Skeletal muscle tissue (tissue), 4 donors: Measurements from ENCODE around the gene PET100. TPM values are rescaled to one million over a fixed set of nuclear protein-coding genes. Genes with fewer than 3 reads are reported as not detected.

Experiments
- H3K27ac ChIP-seq: one replicate; pipeline ENCODE4 v1.7.0; 2013; ENCODE audit warnings: mild to moderate bottlenecking, low read depth, low read length, inconsistent platforms
- H3K27me3 ChIP-seq, 3 donors: one replicate each; pipeline ENCODE4 v1.7.0; 2013; ENCODE audit warnings: low read length in 3 of 3; ENCODE audit not compliant: control insufficient read depth in 3 of 3, insufficient read depth in 3 of 3
- H3K36me3 ChIP-seq, 3 donors: one replicate each; pipeline ENCODE4 v1.7.0; 2013; ENCODE audit warnings: low read length in 3 of 3; ENCODE audit not compliant: control insufficient read depth in 3 of 3, insufficient read depth in 3 of 3
- H3K4me1 ChIP-seq, 3 donors: one replicate each; pipeline ENCODE4 v1.7.0; 2013; ENCODE audit warnings: low read length in 3 of 3, mild to moderate bottlenecking in 3 of 3; ENCODE audit not compliant: control insufficient read depth in 3 of 3, insufficient read depth in 3 of 3
- H3K4me3 ChIP-seq, 3 donors: one replicate each; pipeline ENCODE4 v1.7.0; 2013; ENCODE audit warnings: low read length in 3 of 3
- H3K9ac ChIP-seq, 3 donors: one replicate each; pipeline ENCODE4 v1.7.0; 2013; ENCODE audit warnings: low read length in 3 of 3, mild to moderate bottlenecking in 3 of 3, moderate library complexity in 2 of 3, low read depth in 1 of 3
- H3K9me3 ChIP-seq, 3 donors: one replicate each; pipeline ENCODE4 v1.7.0; 2013; ENCODE audit warnings: low read length in 3 of 3; ENCODE audit not compliant: control insufficient read depth in 3 of 3
- total RNA-seq: library from RNA; depleted of rRNA; stranded (reverse); fragments of >200 nt; gene quantifications from one replicate; pipeline ENCODE4 v1.2.3, GENCODE V29; 2014
- donor health status: Osteomylitis.

PET100 gene
- total RNA-seq, 1 donor from 2014 or later = 44.9 TPM

DNA sequence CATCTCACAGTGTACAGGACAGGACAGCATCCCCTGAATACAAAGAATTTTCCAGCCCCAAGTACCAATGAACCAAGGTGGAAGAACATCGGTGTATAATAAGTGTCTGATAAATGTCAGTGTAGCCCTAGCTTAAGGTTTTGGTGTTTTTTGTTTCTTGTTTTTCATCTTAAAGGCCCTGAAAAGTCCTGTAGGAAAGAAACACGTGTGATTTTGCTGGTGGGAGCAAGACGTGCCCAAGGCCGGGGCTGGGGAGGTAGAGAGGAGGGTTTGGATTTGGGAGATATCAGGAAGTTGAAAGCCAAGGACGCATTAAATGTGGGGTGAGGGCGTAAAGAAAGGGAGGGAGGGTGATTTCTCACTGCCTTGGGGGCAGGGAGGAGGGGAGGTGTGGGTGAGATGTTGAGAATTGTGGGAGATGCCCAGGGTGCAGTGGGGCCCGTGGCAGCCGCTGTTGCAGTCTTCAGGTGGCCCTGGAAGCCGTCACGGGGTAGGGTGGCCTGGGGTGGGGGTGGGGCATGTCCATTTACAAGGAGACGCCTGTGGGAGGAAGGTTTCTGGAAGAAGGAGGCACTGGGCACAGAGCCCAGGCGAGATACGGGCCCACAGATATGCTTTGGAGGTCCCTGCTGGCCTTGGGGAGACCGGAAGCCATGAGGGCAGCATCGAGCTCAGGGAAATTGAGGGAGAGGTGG is 27.2 kb upstream of the PET100 start:
- H3K4me1 ChIP-seq = no peaks in the 10 kb centered on the region
- no peak overlapping the region for H3K27ac ChIP-seq
- no peak overlapping the region for H3K9ac ChIP-seq
- H3K9me3 ChIP-seq = no peaks in the 10 kb centered on the region
- no peak overlapping the region for H3K4me3 ChIP-seq
- H3K27me3 ChIP-seq = peaks cover 21 to 28% (median 26%) of the 10 kb centered on the region in 3 donors
- no peaks in the 10 kb centered on the region for H3K36me3 ChIP-seq

DNA sequence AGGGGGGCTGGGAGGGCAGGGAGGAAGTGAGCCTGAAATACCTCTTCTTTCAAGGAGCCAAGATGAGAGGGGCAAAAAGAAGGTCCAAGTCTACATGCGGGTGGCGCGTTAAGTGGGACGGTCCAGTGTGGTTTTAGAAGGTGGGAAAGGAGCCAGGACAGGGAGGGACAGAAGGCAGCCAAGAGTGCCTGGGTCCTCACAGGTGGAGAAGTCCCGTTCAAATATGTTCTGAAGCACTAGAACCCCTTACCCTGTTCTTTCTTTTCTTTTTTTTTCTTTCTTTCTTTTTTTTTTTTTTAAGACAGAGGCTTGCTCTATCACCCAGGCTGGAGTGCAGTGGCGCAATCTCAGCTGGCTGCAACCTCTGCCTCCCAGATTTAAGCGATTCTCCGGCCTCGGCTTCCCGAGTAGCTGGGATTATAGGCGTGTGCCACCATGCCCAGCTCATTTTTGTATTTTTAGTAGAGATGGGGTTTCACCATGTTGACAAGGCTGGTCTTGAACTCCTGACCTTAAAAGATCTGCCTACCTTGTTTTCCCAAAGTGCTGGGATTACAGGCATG is 26.6 kb upstream of the PET100 start:
- Histone ChIP-seq H3K4me1 (no peaks in the 10 kb centered on the region), H3K27me3 (peaks cover 15 to 22% (median 20%) of the 10 kb centered on the region in 3 donors), H3K9ac (no peak overlapping the region), H3K27ac (no peak overlapping the region), H3K9me3 (no peaks in the 10 kb centered on the region), H3K36me3 (no peaks in the 10 kb centered on the region), H3K4me3 (no peak overlapping the region)

DNA sequence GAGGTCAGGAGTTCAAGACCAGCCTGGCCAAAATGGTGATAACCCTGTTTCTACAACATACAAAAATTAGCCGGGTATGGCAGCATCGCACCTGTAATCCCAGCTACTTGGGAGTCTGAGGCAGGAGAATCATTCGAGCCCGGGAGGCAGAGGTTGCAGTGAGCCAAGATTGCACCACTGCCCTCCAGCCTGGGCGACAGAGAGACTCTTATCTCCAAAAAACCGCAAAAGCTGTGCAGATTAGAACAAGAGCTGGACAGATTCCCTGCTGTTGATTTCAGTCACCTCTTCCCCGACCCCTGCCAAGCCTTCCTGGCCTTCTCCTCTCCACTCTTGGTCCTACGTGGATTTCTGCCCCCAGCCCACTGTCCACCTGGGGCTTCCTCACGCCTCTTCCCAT is 25.7 kb upstream of the PET100 start:
- no peak overlapping the region for H3K4me3 ChIP-seq
- H3K36me3 ChIP-seq = no peaks in the 10 kb centered on the region
- no peak overlapping the region for H3K9ac ChIP-seq
- no peaks in the 10 kb centered on the region for H3K4me1 ChIP-seq
- H3K27ac ChIP-seq = no peak overlapping the region
- peaks cover 14 to 17% (median 15%) of the 10 kb centered on the region in 3 donors for H3K27me3 ChIP-seq
- no peaks in the 10 kb centered on the region for H3K9me3 ChIP-seq

DNA sequence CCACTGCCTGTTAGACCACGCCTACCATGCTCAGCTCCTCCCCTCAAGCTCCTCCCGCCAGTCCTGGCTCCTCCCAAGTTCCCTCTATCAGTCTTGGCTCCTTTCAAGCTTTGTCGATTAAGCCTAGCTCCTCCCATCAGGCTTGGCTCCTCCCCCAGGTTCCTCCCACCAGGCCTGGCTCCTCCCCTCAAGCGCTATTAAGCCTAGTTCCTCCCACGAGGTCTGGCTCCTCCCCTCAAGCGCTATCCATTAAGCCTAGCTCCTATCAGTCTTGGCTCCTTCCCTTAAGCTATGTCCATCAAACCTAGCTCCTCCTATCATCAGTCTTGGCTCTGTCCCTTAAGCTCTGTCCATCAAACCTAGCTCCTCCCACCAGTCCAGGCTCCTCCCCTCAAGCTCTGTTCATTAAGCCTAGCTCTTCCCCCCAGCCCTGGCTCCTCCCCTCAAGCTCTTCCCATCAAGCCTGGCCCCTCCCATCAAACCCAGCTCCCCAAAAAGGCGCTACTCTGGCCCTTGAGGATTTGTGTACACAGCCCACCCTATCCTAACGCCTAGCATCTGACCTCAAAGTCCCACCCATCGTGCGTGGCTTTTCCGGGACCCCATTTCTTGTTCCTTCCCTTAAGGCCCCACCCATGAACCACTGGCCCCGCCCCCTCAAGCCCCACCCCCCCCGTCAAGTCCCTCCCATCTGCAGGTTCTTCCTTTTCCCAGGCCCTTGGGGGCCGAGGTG is 23.9 kb upstream of the PET100 start:
- no peak overlapping the region for H3K4me3 ChIP-seq
- H3K27me3 ChIP-seq = peaks cover 14 to 17% (median 15%) of the 10 kb centered on the region in 3 donors

DNA sequence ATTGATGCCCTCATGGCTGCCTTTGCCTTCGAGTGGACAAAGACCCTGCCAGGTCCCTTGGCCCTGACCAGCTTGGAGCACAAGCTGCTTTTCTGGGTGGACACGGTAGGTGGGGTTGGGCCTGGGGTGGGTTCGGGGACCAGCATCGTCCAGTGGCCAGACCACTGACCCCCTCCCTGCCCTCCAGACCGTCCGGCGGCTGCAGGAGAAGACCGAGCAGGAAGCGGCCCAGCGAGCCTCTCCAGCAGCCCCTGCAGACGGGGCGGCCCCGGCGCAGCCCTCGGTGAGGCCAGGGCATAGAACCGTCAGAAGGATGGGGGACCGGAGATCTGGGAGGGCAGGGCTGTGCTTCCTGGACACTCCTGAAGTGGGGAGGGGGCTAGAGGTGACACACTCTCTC is 23.3 kb upstream of the PET100 start:
- Histone ChIP-seq H3K27me3 (peaks cover 14 to 15% (median 14%) of the 10 kb centered on the region in 3 donors), H3K9me3 (no peaks in the 10 kb centered on the region), H3K27ac (no peak overlapping the region), H3K4me3 (no peak overlapping the region), H3K4me1 (no peaks in the 10 kb centered on the region), H3K36me3 (no peaks in the 10 kb centered on the region), H3K9ac (no peak overlapping the region)

More for the DNA sequence above, 23.9 kb upstream of the PET100 start:
- no peaks in the 10 kb centered on the region for H3K4me1 ChIP-seq
- no peak overlapping the region for H3K27ac ChIP-seq
- H3K9ac ChIP-seq = no peak overlapping the region
- no peaks in the 10 kb centered on the region for H3K9me3 ChIP-seq
- no peaks in the 10 kb centered on the region for H3K36me3 ChIP-seq

DNA sequence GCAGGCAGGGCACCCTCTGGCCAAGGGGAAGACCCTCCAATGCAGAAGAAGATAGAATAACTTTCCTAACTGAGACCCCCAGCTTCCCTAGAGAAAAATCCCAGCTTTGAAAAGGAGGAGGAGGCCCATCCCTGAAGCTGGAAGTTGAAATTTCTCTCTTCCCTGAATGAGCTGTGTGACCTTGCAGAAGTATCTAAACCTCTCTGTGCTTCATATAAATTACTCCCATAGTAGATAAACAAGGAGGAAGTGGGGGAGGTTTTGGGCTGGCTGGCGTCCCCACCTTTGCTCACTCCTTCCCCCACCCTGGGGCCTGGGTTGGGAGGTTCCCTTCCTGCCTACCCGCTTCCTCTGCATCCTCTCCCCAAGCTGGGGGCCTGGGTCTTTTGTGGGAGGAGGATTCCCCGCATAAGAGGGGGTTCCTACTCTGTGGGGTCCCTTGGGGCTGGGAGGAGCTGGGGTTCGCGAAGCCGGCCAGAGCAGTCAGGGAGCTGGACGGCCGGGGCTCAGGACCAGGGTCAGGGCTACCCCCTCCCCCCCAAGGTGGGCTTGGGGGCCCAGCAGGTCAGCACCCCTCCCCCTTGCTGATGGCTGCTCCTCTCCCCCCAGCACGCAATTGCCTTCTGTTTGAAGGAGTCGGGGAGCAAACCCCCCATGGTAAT is 22.2 kb upstream of the PET100 start:
- Histone ChIP-seq H3K4me3 (no peak overlapping the region), H3K27ac (no peak overlapping the region), H3K36me3 (no peaks in the 10 kb centered on the region), H3K27me3 (peaks cover 10 to 14% (median 11%) of the 10 kb centered on the region in 3 donors), H3K9ac (no peak overlapping the region), H3K4me1 (no peaks in the 10 kb centered on the region), H3K9me3 (no peaks in the 10 kb centered on the region)

DNA sequence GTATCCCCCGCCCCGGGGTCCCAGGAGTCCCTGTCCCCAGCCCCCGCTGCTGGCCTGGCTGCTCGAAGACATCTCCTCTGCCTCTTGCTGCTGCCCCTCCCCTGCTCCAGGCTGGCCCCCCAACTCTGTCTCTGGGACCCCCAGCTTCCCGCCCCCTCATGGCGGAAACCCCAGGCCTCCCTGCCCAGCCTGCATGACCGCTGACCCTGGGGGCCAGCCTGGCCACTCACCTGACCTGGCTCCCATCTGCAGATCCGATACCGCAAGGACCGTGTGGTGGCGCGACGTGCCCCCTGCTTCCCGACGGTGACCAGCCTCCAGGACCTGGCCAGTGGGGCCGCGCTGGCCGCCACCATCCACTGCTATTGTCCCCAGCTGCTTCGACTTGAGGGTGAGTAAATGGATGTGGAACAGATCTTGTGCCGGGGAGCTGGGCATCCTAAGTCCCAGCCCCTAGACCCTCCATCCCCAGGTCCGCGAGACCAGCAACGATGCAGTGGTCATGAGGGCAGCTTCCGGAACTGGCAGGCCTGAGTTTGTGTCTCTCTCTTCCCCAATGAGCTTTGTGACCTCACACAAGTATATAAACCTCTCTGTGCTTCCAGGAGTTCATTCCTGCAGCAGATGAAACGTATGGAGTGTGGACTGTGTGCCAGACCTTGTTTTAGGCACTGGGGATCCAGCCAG is 21.6 kb upstream of the PET100 start:
- Histone ChIP-seq H3K9me3 (no peaks in the 10 kb centered on the region), H3K4me1 (no peaks in the 10 kb centered on the region), H3K27ac (no peak overlapping the region), H3K9ac (no peak overlapping the region), H3K27me3 (peaks cover 10 to 14% (median 11%) of the 10 kb centered on the region in 3 donors), H3K36me3 (no peaks in the 10 kb centered on the region), H3K4me3 (no peak overlapping the region)

DNA sequence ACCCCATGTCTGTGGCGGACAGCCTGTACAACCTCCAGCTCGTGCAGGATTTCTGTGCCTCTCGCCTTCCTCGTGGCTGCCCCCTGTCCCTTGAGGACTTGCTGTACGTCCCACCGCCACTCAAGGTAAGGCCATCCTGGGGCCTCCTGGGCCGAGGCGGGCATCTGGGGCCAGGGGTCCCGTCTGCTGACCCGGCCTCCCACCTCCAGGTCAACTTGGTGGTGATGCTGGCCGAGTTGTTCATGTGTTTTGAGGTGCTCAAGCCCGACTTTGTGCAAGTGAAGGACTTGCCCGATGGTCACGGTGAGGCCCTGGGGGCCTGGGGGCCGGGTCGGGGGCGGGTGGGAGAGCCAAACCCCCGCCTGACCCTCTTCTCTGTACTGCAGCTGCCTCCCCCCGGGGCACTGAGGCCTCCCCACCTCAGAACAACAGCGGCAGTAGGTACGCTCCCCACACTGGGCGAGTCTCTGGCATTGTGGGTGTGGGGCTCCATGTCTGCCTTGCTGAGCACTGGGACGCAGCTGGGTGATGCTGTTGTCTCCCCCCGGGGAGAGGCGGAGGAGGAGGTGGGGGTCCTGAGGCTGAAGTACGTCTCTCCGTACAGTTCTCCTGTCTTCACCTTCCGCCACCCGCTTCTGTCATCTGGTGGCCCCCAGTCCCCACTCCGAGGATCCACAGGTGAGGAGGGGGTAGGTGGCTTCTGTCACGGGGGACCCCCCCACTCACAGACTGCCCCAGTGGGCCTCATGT is 18.9 kb upstream of the PET100 start:
- Histone ChIP-seq H3K36me3 (no peaks in the 10 kb centered on the region), H3K4me3 (no peak overlapping the region), H3K9me3 (no peaks in the 10 kb centered on the region), H3K4me1 (no peaks in the 10 kb centered on the region), H3K27me3 (peaks cover 0 to 5% (median 0%) of the 10 kb centered on the region in 3 donors), H3K9ac (no peak overlapping the region), H3K27ac (no peak overlapping the region)
